Measurements from ENCODE around the gene RAP1GAP2.

RAP1GAP2 gene

DNA sequence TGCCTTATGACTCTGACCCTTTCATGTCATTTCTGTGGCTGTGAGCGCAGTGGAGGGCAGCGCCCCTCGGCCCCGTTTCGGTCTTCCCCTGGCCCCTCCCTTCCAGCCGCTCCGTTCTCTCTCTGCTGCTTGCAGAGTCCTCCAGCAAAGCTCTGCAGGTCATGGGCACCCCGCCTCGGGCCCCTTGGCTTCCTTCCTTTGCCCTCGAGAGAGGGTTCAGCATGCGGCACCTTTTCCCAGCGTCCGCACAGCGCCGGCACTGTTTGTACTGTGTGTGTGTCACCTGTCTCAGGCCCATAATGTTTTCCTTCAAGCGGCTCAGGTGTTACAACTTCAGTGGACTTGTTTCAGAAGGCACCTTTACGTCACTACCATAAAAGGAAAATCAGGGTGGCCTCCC is 98.5 kb downstream of the RAP1GAP2 start:
- H3K4me3 ChIP-seq (ENCODE audit: low read length) = no peak overlapping the region
- DNase-seq (ENCODE audit: low read depth) = no peak
- TF ChIP-seq, protein P1, sequence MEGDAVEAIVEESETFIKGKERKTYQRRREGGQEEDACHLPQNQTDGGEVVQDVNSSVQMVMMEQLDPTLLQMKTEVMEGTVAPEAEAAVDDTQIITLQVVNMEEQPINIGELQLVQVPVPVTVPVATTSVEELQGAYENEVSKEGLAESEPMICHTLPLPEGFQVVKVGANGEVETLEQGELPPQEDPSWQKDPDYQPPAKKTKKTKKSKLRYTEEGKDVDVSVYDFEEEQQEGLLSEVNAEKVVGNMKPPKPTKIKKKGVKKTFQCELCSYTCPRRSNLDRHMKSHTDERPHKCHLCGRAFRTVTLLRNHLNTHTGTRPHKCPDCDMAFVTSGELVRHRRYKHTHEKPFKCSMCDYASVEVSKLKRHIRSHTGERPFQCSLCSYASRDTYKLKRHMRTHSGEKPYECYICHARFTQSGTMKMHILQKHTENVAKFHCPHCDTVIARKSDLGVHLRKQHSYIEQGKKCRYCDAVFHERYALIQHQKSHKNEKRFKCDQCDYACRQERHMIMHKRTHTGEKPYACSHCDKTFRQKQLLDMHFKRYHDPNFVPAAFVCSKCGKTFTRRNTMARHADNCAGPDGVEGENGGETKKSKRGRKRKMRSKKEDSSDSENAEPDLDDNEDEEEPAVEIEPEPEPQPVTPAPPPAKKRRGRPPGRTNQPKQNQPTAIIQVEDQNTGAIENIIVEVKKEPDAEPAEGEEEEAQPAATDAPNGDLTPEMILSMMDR (conservative IDR thresholded peaks at IDR 0.05; ENCODE audit: low read length) = no peak

DNA sequence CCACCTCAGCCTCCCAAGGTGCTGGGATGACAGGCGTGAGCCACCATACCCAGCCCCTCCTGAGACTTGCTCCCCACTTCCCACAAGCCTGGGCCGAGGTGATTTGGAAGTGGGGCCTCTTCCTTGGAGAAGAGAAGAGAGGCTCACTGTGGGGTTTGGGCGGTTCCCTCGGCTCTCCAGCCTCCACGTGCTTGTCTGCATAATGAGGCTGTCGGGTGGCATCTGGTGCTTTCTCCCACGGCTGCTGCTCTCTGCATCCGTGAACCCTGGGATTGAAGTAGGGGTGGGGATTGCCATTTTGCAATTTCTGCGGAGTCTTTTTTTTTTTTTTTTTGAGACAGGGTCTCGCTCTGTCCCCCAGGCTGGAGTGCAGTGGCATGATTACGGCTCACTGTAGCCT is 101.4 kb downstream of the RAP1GAP2 start:
- no peak overlapping the region for H3K4me3 ChIP-seq (ENCODE audit: low read length)
- TF ChIP-seq, protein P1 (conservative IDR thresholded peaks at IDR 0.05; ENCODE audit: low read length) = no peak
- no peak for DNase-seq (ENCODE audit: low read depth)

DNA sequence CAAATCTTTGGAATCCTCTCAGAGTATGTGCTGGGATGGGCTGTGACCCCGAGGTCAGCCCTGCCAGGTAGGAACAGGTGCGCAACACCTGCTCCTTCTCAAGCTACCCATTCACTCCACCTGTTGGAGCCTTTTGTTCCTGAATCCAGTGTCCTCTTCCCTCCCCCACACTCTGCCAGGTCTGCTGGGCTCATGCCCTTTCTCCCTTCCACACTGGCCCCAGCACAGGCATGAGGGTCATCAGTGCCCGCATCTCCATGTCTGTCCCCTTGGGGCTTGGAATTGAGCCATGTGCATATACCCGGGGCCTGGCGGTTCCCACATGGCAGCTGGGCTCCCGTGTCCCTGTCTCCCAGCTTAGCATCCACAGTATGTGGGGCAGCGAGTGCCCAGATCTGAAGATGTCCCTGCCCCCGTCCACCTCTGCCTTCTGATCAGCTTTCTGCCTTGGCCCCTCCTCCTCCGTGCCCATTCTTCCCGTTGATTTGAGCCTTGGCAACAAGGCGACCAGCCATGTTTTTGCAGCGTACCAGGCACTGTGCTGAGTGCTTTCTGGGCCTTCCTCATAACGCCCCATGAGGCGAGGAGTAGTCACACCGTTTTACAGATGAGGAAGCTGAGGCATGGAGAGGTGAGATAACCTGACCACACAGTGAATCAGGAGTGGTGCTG is 102.2 kb downstream of the RAP1GAP2 start:
- TF ChIP-seq, protein P1 (conservative IDR thresholded peaks at IDR 0.05; ENCODE audit: low read length) = no peak
- H3K4me3 ChIP-seq (ENCODE audit: low read length) = no peak overlapping the region
- no peak for DNase-seq (ENCODE audit: low read depth)

DNA sequence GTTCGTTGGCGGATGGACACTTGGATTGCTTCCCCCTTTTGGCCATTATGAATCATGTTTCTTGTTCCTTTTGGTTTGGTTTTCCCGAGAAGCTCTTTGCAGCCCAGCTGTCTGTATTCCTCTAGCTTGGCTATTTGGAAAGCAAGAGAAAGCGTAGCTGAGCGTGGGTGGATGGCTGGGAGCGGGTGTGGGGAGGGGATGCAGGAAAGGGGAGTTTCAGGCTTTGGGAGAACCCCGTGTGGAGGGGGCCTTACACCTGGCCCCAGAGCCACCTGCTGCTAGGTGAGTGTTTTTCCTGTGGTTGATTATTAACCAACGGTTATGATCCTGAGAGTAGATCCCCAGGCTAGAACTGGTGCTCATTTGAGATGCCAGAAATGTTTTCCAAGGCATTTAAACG is 103.7 kb downstream of the RAP1GAP2 start:
- DNase-seq (ENCODE audit: low read depth) = no peak
- H3K4me3 ChIP-seq (ENCODE audit: low read length) = no peak overlapping the region
- TF ChIP-seq, protein P1 (conservative IDR thresholded peaks at IDR 0.05; ENCODE audit: low read length) = no peak

DNA sequence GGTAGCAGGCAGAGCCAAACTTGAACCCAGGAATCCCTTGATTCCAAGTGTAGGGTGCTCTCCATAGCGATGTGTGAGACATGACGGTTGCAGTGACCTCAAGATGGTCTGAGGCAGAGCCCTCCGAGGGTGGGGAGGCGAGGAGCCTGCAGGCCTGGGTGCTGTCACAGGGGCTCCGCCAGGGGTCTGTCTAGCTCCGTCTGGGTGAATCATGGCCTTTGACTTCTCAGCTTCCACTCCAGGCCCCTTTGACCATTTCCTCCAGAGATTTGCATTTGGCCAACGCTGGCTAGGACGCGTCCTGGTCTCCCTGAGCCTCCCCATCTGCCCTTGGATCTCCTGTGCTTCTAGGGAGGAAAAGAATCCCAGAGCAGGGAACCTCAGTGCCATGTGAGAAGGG is 104.6 kb downstream of the RAP1GAP2 start:
- DNase-seq (ENCODE audit: low read depth) = no peak
- TF ChIP-seq, protein P1 (conservative IDR thresholded peaks at IDR 0.05; ENCODE audit: low read length) = no peak
- no peak overlapping the region for H3K4me3 ChIP-seq (ENCODE audit: low read length)

DNA sequence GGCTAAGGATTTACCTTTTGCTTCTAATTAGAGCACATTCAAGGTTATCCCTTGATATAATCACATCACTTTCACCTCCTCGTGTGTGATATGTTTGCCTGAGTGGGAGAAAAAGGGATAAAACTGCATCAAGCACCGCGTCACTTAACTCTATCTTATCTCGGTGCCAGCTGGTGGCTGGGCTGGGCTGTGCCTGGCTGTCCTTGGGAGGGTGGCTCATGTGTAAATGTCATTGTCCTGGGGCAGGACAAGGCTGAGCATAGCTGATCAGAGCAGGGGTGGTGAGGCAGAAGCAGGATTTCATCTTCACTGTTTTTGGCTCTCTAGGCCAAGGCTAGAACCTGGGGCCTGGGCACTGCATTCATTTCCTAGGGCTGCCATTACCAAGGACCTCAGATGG is 105.3 kb downstream of the RAP1GAP2 start:
- TF ChIP-seq, protein P1 (conservative IDR thresholded peaks at IDR 0.05; ENCODE audit: low read length) = no peak
- H3K4me3 ChIP-seq (ENCODE audit: low read length) = no peak overlapping the region
- no peak for DNase-seq (ENCODE audit: low read depth)

DNA sequence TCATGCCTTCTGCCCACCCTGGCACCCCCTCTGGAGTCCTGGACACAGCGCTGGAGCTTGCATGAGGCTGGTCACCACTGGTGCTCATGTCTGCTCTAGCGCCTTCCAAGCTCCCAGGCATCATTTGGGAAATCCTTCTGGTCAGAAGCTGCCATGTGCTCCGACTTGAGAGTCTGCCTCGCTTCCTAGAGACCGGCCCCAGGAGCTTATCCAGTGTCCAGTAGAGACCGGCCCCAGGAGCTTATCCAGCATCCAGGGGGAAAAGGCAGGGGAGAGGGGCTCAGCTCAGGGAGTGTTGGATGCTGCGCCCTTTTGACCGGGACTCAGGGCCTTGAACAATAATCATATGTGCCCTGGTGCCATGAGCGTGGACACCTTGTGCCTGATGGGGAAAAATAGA is 106.3 kb downstream of the RAP1GAP2 start:
- no peak overlapping the region for H3K4me3 ChIP-seq (ENCODE audit: low read length)
- TF ChIP-seq, protein P1 (conservative IDR thresholded peaks at IDR 0.05; ENCODE audit: low read length) = no peak

More for the DNA sequence above, 106.3 kb downstream of the RAP1GAP2 start:
- no peak for DNase-seq (ENCODE audit: low read depth)

All from AG10803 (cell line).